BLaER1 treated with 17β-estradiol and CSF1 and Interleukin-3, amounts not matched to agents 10 nM and 100 nM (cell line): Measurements from ENCODE around the gene AHNAK.

Experiments
- H3K27ac ChIP-seq, 11 experiments: shearing (Covaris generic); formaldehyde crosslinking; 2 replicates each; pipeline ENCODE4 v1.8.1; 2022
- H3K27me3 ChIP-seq, 11 experiments: shearing (Covaris generic); formaldehyde crosslinking; 2 replicates each; pipeline ENCODE4 v1.8.1; 2022
- H3K36me3 ChIP-seq, 11 experiments: shearing (Covaris generic); formaldehyde crosslinking; 2 replicates each; pipeline ENCODE4 v1.8.1; 2022
- H3K4me1 ChIP-seq, 10 experiments: shearing (Covaris generic); formaldehyde crosslinking; 2 replicates each; pipeline ENCODE4 v1.8.1; 2022
- H3K4me2 ChIP-seq, 11 experiments: shearing (Covaris generic); formaldehyde crosslinking; 2 replicates each; pipeline ENCODE4 v1.8.1; 2022
- H3K4me3 ChIP-seq, 10 experiments: shearing (Covaris generic); formaldehyde crosslinking; 2 replicates each; pipeline ENCODE4 v1.8.1; 2022
- H3K9ac ChIP-seq, 11 experiments: shearing (Covaris generic); formaldehyde crosslinking; 2 replicates each; pipeline ENCODE4 v1.8.1; 2022
- H3K9me3 ChIP-seq, 11 experiments: shearing (Covaris generic); formaldehyde crosslinking; replicated peaks in 1 of 11; 2 replicates each; pipeline ENCODE4 v1.8.1; 2022
- H4K20me1 ChIP-seq, 11 experiments: shearing (Covaris generic); formaldehyde crosslinking; 2 replicates each; pipeline ENCODE4 v1.8.1; 2022
- Cebpa-rat ChIP-seq, 11 experiments: shearing (Covaris generic); IDR thresholded peaks; 2 replicates each; pipeline ENCODE4 v1.8.1; 2022

Gene AHNAK

DNA sequence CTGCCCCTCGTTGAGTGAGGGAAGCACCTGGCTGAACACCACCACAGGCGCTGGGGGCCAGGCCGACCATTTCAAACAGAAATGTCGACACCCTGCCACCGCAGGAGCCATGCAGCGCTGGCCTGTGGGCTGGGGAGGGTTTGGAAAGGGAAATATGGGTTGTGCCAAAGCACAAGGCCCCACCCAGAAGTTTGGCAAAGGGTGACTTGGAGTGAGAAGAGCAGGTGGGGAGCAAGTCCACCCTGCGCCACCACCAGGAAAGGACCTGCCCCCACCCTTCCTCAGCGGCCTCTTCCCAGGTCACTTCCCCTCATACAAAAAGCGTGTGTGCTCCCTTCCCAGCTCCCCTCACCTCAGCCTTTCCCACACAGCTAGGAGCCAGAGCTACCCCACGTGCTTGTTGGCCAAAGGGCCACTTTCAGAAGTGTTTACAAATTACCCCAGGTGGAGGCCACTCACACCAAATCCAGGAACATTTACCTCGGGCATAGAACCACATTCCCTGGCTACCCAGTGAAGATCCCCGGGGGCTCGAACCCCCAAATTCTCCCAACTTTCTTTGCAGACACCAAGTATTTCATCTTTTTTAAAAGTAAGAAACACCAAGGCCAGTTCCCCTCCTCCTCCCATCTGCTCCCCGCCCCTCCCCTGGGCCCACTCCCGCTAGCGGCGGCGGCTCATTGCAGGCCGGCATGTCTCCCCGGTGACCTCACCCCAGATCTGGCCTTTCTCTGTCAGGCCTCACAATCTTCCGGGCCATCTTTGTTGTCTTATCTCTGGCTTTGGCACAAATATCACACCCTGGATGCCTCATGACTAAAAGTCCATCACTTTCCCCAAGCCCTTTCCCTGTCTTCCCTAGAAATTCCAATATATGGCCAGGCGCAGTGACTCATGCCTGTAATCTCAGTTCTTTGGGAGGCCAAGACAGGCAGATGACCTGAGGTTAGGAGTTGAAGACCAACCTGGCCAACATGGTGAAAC, 148.3 kb downstream of the AHNAK start:
- Histone ChIP-seq H3K9me3 (no peaks in the 10 kb centered on the region), H3K9ac (peak overlapping the region in 6 of 11 experiments; percentile 36 to 70 (median 50); a peak in 11 of 22 replicates), H3K27ac (peak overlapping the region in 8 of 11 experiments; percentile 43 to 82 (median 69); a peak in 16 of 22 replicates), H3K4me3 (no peak overlapping the region), H4K20me1 (no peaks in the 10 kb centered on the region; a peak in 1 of 22 replicates), H3K4me1 (peaks cover 27 to 57% (median 39%) of the 10 kb centered on the region in 10 experiments), H3K4me2 (peak overlapping the region; percentile 49 to 86 (median 73)), H3K36me3 (no peaks in the 10 kb centered on the region), H3K27me3 (no peaks in the 10 kb centered on the region)
- peak in 5 of 11 experiments; percentile 14 to 82 (median 60); a peak in 6 of 22 replicates for TF ChIP-seq Cebpa-rat (IDR thresholded peaks at IDR 0.05)

DNA sequence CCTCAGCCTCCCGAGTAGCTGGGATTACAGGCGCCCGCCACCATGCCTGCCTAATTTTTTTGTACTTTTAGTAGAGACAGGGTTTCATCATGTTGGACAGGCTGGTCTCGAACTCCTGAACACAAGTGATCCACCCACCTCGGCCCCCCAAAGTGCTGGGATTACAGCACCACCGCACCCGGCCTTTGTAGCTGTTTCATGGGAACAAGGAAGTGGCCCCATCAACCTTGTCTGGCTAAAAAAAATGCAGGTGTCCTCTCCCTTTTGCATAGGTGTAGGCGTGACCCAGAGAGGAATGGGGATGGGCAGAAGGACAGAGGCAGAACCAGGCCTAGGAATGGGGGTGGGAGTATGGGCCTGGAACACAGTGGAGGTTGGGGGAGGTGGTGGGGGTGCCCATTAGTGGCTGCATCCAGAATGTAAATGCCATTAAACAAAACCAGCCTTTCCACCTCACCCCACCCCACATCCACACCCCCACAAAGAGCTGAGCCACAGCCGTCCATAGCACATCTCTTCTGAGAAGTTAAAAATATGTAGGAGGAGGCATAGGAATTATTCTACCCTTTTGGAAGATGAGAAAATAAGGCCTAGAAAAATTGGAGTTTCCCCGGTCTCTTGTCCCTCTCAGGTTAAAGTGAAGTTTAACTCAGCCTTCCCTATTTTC, 150.6 kb downstream of the AHNAK start:
- no peak for TF ChIP-seq Cebpa-rat (IDR thresholded peaks at IDR 0.05)

DNA sequence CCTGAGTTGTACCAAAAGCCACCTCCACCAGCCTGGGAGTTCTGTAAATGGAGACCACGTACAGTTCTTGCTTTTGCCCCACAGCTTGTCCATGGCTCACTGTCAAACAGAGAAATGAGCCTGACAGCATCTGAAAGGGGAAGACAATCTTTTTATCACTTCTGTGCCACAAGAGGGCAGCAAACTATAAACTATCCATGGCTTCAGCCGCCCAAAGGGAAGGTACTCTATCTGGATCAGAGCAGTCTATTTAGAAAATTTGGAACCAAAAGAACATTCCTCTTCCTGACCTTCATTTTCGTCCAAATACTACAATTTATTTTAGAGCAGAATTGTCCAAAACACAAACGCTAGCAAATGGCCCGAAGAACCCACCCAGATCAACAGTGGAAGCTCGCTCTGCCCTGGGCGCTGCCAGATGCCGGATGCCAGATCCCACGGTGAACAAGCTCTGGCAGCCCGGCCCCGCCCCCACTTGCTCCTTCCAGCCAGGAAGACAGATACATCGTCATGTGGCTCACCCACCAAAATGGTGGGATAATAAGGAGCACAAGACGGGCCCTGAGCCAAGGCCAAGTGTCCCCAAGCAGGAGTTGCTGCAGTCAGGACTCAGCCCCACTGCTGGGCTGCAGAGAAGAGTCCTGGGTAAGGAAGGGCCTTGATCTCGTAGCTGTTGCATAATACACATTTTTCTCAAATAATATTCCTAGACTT, 151.6 kb downstream of the AHNAK start:
- peak overlapping the region in 2 of 11 experiments; percentile 7 to 17; a peak in 3 of 22 replicates for H3K27ac ChIP-seq
- no peak overlapping the region for H3K4me3 ChIP-seq
- H3K27me3 ChIP-seq = no peaks in the 10 kb centered on the region
- H3K4me1 ChIP-seq = peaks cover 23 to 50% (median 31%) of the 10 kb centered on the region in 10 experiments
- no peak for TF ChIP-seq Cebpa-rat (IDR thresholded peaks at IDR 0.05)
- H3K9me3 ChIP-seq = no peaks in the 10 kb centered on the region
- peak overlapping the region in 3 of 11 experiments; percentile 3 to 36 (median 32); a peak in 2 of 22 replicates for H3K4me2 ChIP-seq
- H4K20me1 ChIP-seq = no peaks in the 10 kb centered on the region; a peak in 1 of 22 replicates
- H3K36me3 ChIP-seq = no peaks in the 10 kb centered on the region
- H3K9ac ChIP-seq = no peak overlapping the region

More for the DNA sequence above, 150.6 kb downstream of the AHNAK start:
- Histone ChIP-seq H3K4me3 (no peak overlapping the region), H3K4me2 (peak overlapping the region in 2 of 11 experiments; percentile 1 to 13; a peak in 1 of 22 replicates), H3K27ac (peak overlapping the region in 4 of 11 experiments; percentile 51 to 82 (median 66); a peak in 7 of 22 replicates), H3K36me3 (no peaks in the 10 kb centered on the region), H4K20me1 (no peaks in the 10 kb centered on the region; a peak in 1 of 22 replicates), H3K4me1 (peaks cover 23 to 40% (median 30%) of the 10 kb centered on the region in 10 experiments), H3K9me3 (no peaks in the 10 kb centered on the region), H3K27me3 (no peaks in the 10 kb centered on the region), H3K9ac (peak overlapping the region in 4 of 11 experiments; percentile 5 to 70 (median 28); a peak in 4 of 22 replicates)

DNA sequence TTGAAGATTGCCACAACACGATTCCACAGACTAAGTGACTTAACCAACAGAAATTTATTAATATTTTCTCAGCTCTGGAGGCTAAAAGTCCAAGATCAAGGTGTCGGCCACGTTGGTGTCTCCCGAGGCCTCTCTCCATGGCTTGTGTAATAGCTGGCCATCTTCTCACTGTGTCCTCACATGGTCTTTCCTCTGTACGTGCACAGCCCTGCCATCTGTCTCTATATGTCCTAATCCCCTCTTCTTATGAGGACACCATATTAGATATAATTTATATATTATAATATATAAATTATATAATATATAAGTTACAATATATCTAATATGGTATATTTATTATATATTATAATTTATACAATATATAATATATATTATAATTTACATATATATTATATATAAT, 152.9 kb downstream of the AHNAK start:
- no peak for TF ChIP-seq Cebpa-rat (IDR thresholded peaks at IDR 0.05)
- Histone ChIP-seq H3K4me1 (peaks cover 20 to 42% (median 24%) of the 10 kb centered on the region in 10 experiments), H3K36me3 (no peaks in the 10 kb centered on the region), H4K20me1 (no peaks in the 10 kb centered on the region; a peak in 1 of 22 replicates), H3K9ac (no peak overlapping the region; a peak in 1 of 22 replicates), H3K4me3 (no peak overlapping the region), H3K27ac (no peak overlapping the region), H3K4me2 (no peak overlapping the region), H3K27me3 (no peaks in the 10 kb centered on the region), H3K9me3 (no peaks in the 10 kb centered on the region)

DNA sequence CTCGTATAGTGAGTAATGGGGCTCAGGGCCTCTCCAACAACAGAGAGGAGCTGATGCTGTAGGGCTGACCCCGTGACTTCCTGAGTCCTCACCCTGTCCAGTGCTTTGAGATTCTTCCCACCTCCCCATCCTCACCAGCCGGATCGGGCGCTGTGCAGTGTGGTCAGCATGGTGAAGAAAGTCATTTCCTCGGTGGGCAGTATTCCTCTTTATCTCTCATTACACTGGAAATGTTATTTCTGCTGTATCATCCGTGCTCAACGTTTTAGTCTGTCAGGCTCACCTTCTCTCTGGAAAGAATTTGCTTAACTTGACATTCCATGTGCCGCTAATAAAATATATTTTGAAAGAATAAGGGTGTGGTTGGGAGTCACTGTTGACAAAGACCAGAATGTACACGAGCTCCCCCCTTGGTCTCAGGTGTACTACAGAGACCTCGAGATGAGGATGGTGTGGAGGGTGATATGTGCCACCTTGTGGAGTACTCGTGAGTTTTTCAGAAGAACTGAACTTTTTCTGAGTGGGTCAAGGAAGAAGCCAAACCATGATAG, 153.5 kb downstream of the AHNAK start:
- Histone ChIP-seq H3K4me3 (no peak overlapping the region), H3K27me3 (no peaks in the 10 kb centered on the region), H3K27ac (no peak overlapping the region), H3K9me3 (no peaks in the 10 kb centered on the region), H3K36me3 (no peaks in the 10 kb centered on the region), H3K9ac (no peak overlapping the region; a peak in 2 of 22 replicates), H4K20me1 (no peaks in the 10 kb centered on the region; a peak in 1 of 22 replicates), H3K4me1 (peaks cover 14 to 36% (median 18%) of the 10 kb centered on the region in 10 experiments), H3K4me2 (no peak overlapping the region)
- TF ChIP-seq Cebpa-rat (IDR thresholded peaks at IDR 0.05) = no peak

DNA sequence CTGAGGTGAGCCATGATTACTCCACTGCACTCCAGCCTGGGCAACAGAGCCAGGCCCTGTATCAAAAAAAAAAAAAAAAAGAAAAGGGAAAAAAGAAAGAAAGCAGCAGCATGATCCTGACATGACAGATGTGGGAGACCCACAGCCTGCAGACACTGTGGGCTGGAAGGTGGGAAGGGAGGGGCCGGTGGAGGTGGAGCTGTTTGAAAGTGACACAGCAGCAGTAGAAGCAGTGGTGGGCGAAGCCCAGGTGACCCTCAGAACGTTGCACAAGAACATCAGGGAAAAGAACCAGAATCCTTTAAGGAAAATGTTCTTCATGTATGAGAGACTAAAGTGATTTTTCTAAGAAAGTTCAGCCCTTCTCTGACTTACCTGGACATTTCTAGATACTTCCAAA, 154.1 kb downstream of the AHNAK start:
- Histone ChIP-seq H3K36me3 (no peaks in the 10 kb centered on the region), H3K27me3 (no peaks in the 10 kb centered on the region), H3K9me3 (no peaks in the 10 kb centered on the region), H4K20me1 (no peaks in the 10 kb centered on the region; a peak in 1 of 22 replicates), H3K4me2 (no peak overlapping the region), H3K9ac (no peak overlapping the region; a peak in 1 of 22 replicates), H3K4me1 (peaks cover 8 to 29% (median 11%) of the 10 kb centered on the region in 10 experiments), H3K27ac (no peak overlapping the region), H3K4me3 (no peak overlapping the region)
- TF ChIP-seq Cebpa-rat (IDR thresholded peaks at IDR 0.05) = no peak

DNA sequence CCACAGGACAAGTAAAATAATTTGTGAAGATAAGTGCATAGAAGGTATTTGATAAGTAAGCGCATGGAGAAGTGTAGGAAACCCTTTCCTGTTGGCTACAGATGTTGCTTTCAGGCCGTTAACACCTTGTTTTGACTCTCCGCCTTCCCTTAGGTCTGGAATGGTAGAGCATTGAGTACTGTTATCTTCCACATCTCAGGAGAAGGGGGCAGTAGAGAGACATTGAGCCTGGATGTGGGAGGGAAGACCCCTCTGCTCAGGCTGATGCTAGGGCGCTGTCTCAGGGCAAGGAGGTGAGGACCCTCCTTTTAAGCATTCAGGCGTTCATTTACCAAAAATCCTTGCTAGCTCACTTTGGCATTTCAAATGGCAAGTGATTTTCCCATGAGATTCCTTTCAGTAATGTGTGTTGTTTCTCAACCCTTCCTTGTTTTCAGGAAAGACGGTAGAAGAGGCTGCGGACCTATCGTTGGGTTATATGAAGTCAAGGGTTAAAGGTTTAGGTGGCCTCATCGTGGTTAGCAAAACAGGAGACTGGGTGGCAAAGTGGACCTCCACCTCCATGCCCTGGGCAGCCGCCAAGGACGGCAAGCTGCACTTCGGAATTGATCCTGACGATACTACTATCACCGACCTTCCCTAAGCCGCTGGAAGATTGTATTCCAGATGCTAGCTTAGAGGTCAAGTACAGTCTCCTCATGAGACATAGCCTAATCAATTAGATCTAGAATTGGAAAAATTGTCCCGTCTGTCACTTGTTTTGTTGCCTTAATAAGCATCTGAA, 154.8 kb downstream of the AHNAK start:
- Histone ChIP-seq H4K20me1 (no peaks in the 10 kb centered on the region; a peak in 1 of 22 replicates), H3K9ac (no peak overlapping the region)

More for the DNA sequence above, 154.8 kb downstream of the AHNAK start:
- Histone ChIP-seq H3K4me1 (peaks cover 1 to 23% (median 5%) of the 10 kb centered on the region in 10 experiments; a peak in 15 of 20 replicates), H3K27ac (no peak overlapping the region), H3K27me3 (no peaks in the 10 kb centered on the region), H3K4me2 (no peak overlapping the region), H3K9me3 (no peaks in the 10 kb centered on the region), H3K4me3 (no peak overlapping the region), H3K36me3 (no peaks in the 10 kb centered on the region)
- TF ChIP-seq Cebpa-rat (IDR thresholded peaks at IDR 0.05) = no peak
